Erythroblast (primary cell): ENCODE measurements around the gene MFN1.

Experiments used
- GATA1 ChIP-seq: IDR thresholded peaks from 2 replicates; pipeline ENCODE4 v1.6.1; 2011; ENCODE audit warnings: low read depth, mild to moderate bottlenecking, control low read depth, low read length, moderate library complexity
- POLR2A ChIP-seq: IDR thresholded peaks from 2 replicates; pipeline ENCODE4 v1.6.1; 2011; ENCODE audit warnings: mild to moderate bottlenecking, low read length

- TF ChIP-seq POLR2A, result no peak
- no peak for TF ChIP-seq GATA1
Measured at GRCh38 chr3:179425075-179425474, 77.6 kb downstream of the MFN1 start.
